HG03354 (cell line): Measurements from ENCODE around the gene ADGRL1.

ENCODE experiments used
- ATAC-seq: cut with Tn5 transposase; IDR thresholded peaks from one replicate; pipeline ENCODE4 v1.9.1; 2021; ENCODE audit warnings: mild to moderate bottlenecking; ENCODE audit not compliant: unreplicated experiment, poor library complexity, severe bottlenecking

The ADGRL1 gene

DNA sequence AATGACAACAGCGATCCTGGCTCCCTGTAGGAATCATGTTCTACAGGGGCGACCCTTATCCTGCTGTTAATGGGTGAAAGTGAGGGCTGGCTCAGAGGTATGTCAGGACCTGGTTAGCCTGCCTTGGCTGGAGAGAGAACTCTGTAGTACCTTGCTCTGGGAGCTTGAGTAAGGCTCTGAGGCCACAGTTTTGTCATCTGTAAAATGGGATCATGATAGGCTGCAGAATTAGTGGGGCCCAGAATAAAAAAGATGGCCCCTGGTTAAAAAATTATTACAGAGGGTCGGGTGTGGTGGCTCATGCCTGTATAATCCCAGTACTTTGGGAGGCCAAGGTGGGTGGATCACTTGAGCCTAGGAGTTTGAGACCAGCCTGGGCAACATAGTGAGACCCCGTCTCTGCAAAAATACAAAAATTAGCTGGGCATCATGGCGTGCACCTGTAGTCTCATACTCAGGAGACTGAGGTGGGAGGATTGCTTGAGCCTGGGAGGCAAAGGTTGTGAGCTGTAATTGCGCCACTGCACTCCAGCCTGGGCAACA lies 104.9 kb downstream of the ADGRL1 start:
- no peak for ATAC-seq
